GM21367 (cell line): ENCODE measurements around the gene CPT1B.

Experiments used
- ATAC-seq: cut with Tn5 transposase; IDR thresholded peaks from one replicate; pipeline ENCODE4 v1.9.1; 2021; ENCODE audit not compliant: unreplicated experiment

CPT1B gene

DNA sequence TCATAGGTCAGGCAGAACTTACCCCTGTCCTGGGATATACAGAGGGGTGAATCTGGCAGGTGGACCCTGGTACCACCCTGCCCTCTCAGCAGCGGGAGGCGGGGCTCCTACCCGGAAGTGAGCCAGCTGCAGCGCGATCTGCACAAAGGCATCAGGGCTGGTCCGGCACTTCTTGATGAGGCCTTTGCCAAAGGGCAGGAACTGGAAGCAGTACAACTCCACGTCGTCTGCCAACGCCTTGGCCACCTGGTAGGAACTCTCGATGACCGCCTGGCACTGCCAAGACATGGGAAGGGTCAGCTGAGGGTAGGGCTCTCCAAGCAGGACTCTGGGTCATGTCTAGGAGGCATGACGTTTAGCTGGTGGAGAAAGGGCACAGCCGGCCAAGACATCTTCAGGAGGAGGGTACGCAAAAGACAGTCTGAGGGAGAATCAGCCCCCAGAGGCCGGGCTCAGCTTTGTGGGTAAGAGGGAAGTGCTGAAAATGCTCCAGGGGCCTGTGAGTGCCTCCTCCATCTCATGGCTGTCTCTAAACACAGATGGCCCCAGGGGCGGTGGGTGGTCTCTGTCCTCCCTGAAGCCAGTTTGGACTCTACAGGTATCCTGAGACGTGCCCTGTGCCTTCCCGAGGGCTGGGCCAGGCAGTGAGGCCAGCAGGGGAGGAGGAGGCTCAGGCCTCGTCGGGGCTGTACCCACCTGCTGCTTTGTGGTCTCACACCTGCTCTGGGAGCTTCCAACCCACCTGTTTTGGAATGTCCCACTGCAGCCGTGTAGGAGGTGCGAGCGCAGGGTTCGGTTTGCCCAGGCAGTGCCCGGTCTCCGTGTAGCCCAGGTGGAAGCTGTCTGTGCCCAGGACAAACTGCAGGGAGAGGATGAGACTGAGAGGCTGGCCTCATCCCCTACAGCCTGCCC is 6.7 kb downstream of the CPT1B start:
- ATAC-seq: no peak

DNA sequence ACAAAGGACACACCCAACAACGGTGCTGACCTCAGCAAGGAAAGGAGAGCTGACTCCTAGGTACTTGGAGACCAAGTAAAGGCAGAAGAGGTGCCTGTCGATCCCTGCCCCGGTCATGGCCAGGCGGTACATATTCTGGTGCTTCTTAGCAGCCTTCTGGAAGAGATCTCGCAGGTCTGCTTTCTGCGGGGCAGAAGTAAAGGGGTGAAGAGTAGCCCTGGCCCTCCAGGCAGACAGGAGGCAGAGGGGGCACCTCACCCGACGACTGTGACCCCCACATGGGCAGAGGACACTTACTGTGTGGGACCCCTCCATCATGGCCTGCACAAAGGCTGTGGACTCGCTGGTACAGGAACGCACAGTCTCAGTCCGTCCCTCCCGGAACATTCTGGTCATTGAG is 7.4 kb downstream of the CPT1B start:
- ATAC-seq: no peak

DNA sequence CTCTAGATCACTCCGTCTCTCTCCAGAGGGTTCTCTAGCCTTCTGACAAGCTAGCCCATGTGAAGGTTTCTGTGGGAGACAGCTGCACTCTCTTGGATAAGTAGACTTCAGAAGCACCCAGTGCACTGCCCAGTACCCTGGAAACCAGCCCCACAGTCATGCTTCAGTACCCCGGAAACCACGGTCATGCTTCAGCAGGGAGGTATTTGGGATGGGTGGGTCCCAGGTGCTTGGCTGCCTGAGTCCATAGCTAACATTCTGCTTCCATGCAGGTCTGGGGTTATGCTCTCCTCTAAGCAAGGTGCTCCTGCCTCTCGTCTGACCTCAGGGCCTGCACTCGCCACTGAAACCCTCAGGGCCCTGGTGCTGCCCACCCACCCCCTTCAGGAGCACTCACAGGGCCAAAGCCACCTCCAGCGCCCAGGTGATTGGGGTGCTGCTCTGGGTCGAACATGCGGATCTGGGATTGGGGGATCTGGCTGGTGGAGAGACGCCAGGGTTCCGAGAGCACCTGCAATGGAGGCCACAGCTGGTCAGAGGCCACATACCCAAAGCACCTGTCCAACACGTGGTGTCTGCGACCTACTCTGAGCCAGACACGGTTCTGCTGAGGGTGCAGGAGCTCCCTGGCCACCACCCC is 8.2 kb downstream of the CPT1B start:
- ATAC-seq: no peak

DNA sequence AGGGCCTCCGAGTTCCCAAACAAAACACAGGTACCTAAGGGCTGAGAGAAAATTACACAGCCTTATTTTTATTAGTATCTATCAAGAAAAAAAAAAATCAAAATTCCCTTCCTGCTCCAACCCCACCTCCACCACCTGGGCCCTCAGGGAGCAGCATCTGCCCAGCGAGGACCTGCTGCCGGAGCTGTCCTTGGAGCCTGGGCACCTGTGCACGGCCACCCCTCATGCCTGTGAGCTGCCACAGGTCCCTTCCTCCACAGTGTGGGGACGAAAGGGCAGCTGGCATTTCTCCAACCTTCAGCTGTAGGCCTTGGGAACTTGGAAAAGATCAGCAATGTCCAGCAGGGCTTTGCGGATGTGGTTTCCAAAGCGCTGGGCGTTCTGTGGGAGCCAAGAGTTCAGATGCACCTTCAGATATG is 9.2 kb downstream of the CPT1B start:
- no peak for ATAC-seq

DNA sequence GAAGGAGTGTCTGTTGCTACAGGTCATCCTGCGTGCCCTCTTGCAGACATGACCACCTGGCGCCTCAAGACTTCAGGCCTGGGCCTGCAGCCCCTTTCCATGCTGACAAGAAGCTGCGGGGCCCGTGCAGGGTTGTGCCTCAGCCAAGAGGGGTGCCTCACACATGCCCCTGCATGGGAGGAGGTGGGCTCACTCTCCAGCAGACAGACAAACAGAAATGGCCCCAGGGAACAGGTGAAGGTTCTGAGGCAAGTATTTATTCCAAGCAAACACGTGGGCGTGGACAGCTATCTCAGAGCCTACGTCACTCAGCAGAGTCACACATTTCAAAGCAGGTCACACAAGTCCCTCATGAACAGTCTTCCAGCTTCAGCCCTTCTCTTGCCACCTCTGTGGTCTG is 9.6 kb downstream of the CPT1B start:
- no peak for ATAC-seq

DNA sequence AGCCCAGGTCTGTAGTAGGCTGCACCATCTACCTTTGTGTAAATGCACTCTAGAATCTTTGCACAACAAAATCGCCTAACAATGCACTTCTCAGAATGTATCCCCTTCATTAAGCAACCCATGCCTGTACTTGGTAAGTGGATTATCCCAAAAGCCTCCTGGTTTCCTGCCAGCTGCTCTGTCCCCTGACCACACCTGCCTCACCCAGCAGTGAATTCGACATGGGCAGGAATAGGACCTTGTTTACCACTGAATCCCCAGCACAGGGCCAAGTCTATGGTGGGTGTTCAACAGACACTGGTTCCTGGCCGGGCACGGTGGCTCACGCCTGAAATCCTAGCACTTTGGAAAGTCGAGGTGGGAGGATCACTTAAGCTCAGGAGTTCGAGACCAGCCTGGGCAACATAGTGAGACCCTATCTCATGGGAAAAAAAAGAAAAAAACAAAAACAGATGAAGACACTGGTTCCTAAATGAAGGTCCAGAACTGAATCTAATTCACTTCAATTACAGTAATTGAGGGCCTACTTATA is 10.4 kb downstream of the CPT1B start:
- ATAC-seq: no peak

DNA sequence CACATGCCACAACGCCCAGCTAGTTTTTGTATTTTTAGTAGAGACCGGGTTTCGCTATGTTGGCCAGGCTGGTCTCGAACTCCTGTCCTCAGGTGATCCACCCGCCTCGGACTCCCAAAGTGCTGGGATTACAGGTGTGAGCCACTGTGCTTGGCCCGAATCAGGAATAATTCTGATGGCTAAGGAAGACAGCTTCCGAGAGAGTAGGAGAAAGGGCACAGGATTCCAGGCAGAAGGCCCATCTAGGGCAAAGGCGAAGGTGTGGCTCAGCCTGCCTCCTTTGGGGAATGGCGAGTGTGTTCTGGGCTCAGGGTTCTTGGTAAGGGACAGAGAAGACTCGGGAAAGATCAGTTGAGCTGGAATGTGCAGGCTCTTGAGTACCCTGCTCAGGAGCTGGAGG is 13.9 kb downstream of the CPT1B start:
- ATAC-seq: no peak

DNA sequence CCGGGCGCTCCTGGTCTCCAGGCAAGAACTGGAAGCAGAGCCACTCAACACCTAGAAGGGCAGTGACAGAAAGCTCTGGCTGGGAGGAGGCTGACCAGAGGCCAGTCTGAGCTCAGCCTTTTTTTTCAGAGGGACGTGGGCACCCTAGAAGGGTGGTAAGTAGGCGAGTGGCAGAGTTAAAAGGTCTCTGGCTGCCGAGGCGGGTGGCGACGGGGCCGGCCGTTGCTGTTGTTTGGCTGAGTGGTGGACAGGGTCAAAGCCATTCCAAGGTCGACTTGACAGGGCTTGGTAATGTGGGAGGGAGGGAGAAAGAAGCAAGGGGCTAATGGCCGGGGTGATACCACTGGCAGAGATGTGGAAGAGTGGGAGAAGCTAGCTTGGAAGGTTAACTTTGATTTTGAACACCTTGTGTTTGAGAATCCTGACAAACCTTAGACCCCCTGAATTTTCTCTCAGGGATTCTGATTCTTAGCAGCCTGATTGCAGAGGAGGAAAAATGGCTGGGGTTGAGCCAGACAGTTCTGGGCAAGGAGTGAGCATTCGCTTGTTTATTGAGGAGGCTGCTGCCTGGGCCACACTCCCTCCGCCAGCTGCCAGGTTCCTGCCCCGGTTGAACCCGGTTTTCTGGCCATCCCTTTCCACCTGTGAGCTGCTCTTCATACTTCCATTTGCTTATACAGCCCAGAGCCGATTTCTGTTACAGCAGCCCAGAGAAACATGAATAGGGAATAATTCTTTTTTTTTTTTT is 14.6 kb downstream of the CPT1B start:
- ATAC-seq: no peak

DNA sequence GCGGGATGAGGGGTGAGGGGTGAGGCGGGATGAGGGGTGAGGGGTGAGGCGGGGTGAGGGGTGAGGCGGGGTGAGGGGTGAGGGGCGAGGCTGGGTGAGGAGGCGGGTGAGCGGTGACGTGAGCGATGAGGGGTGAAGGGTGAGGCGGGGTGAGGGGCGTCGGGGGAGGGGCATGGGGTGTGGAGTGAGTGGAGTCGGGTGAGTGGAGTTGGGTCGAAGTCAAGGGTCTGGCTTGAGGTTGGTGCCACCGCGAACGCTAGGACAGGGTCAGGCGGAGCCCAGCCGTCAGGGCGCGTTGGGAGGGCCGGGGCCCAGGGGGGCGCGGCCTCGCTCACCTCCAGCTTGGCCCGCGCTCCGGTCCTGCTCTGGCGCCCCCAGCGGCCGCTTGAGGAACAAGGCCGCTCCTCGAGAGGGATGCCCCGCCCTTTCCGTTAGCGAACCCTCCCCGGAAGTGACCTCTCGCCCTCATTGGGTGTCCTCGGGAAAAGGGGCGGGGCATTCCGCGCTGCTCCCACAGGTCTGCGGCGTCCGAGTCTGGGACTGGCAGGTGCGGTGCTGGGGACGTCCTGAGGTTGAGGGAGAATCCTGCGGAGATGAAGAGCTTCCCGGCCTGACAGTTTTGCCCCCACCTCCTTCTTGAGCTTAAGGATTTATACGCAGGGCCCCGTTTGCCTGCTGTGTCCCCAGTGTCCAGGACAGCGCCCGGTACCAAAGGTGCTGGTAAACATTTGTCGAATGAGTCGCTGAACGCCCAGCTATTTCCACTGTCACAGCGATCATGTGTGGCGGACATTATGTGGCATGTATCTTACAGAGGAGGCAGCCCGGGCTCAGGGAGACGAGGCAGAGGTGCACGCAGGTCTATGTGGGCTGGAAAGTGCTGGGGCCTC is 15.5 kb downstream of the CPT1B start, which contains the start of gene SYCE3:
Gene SYCE3 (minus strand): TSS at position 397 of the 890 bp plus-strand sequence. CDS start 6,514 bp downstream, outside the sequence.
- ATAC-seq: peak; percentile 85

DNA sequence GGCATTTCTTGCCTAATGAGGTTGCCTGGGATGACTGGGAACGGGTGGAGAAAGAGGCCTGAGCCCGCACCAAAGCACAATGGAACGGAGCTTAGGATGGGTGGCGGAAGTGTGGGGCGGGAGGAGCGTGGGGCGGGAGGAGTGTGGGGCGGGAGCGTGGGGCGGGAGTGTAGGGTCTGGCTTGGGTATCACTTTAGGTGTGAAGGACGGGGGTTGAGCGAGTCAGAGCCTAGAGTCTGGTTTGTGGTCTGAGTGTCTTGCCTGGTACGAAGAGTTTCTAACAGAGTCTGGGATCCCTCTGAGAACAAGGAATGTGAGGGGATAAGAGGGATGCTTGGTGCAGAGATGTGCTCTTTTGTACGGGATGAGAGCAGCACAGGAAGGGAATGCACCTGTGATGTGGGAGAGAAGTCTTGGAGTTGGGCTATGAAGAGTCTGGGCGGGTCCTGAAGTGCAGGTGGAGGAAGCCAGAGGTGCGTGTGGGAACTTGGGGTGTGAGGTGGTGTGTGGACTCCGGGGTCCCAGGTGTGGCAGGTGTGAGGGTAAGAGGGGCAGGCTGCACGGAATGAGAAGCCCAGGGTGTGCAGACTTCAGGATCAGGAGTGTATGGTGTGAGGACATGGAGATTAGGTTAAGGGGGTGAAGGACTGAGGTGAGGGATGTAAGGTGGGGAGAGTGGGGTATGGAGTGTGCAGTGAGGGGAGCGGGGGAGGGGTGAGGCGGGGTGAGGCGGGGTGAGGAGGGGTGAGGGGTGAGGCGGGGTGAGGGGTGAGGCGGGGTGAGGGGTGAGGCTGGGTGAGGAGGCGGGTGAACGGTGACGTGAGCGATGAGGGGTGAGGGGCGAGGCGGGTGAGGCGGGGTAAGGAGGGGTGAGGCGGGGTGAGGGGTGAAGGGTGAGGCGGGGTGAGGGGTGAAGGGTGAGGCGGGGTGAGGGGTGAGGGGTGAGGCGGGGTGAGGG is 16.5 kb downstream of the CPT1B start:
- no peak for ATAC-seq

DNA sequence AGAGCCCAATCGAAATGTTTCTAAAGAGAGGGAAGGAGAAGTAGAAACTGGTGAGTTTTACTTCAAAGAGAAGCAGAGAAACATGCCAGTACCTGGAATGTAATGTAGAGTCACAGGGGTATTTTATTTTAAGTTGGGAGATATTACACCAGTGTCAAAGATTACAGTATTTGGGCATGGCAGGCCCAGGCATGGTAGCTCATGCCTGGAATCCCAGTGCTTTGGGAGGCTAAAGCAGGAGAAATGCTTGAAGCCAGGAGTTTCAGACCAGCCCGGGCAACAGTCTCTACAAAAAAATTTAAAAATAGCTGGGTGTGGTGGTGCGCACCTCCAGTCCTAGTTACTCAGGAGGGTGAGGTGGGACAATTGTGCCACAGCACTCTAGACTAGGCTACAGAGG is 18.2 kb downstream of the CPT1B start:
- ATAC-seq: no peak

DNA sequence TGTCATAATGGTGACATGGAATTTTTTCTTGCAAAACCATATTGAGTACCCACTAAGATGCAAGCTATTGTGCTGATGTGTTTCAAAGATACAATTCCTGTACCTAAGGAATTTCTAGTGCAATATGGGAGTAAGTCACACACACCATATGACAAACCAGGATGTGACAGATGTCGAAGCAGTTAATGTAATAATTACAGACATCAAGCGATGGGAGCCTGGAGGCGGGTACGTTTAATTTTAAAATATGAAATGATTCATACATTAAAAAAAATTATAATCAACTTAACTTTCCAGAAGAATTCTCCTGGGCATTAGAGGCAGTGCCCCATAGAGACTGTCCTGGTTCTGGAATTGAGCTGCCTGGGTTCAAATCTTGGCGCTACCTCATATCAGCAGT is 21.5 kb downstream of the CPT1B start:
- ATAC-seq: no peak

DNA sequence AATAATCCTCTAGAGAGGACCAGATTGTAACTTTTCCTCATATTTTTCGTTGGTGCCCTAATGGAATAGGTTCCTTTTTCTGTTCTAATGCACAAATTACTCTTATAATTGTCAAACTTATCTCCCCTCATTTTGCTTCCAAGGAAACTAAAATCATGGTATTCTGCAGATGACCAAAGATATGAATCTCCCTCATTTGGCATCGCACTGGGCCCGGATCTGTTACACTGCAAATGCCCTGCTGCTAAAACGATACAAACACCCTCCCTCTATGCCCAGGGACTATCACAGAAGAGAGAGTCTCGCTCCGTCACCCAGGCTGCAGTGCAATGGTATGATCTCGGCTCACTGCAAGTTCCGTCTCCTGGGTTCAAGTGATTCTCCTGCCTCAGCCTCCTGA is 24.9 kb downstream of the CPT1B start:
- no peak for ATAC-seq

DNA sequence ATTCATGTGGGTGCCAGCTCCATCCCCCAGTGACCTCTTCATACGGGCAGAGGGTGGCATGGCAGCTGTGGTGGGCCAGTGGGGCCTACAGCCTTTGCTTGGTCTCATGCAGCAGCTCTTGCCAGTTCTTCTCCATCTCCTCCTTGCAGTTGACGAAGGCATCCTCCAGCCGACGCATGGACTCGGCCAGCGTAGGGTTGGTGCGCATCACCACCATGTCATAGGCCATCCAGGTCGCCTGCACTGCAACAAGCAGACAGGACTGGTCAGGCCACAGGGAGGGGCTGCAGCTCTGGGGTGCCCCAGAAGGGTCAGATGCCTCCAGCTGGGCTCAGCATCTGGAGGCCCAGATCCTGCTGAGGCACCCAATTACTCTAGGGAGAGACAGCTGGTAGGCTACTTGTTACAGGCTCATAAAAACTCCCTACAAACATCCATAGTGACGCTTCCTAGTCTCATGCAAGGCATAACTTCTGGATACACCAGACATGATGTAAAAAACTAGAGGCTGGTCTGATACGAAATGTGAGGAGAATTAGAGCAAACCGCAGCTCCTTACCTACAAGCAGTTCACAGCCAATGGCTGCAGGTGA is 27.0 kb downstream of the CPT1B start:
- no peak for ATAC-seq

DNA sequence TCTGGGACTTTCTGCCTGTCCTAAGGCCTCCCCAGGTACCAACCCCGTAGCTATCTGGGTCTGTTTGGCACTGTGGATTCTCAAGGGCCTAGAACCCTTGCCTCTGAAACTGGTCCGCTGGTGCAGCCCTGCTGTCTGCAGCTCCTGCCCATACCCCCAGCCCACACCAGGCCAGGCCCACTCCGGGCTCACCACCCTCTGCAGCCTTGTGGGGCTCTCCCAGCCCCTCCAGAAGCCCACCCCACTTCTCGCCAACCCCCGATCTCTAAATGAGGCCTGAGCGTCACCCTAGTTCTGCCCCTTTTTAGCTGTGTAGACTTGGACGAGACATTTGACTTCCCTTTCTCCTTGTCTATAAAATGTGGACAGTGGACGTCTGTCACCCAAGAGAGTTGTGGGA is 27.8 kb downstream of the CPT1B start:
- ATAC-seq: no peak

DNA sequence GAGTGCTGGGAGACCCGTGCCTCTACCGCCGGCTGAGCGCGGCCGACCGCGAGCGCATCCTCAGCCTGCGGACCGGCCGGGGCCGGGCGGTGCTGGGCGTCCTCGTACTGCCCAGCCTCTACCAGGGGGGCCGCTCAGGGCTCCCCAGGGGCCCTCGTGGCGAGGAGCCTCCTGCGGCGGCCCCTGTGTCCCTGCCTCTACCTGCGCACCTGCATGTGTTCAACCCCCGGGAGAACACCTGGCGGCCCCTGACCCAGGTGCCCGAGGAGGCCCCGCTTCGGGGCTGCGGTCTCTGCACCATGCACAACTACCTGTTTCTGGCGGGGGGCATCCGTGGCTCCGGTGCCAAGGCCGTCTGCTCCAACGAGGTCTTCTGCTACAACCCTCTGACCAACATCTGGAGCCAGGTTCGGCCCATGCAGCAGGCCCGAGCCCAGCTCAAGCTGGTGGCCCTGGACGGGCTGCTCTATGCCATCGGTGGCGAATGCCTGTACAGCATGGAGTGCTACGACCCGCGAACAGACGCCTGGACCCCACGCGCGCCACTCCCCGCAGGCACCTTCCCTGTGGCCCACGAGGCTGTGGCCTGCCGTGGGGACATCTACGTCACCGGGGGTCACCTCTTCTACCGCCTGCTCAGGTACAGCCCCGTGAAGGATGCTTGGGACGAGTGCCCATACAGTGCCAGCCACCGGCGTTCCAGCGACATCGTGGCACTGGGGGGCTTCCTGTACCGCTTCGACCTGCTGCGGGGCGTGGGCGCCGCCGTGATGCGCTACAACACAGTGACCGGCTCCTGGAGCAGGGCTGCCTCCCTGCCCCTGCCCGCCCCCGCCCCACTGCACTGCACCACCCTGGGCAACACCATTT is 29.1 kb downstream of the CPT1B start:
- ATAC-seq: no peak

DNA sequence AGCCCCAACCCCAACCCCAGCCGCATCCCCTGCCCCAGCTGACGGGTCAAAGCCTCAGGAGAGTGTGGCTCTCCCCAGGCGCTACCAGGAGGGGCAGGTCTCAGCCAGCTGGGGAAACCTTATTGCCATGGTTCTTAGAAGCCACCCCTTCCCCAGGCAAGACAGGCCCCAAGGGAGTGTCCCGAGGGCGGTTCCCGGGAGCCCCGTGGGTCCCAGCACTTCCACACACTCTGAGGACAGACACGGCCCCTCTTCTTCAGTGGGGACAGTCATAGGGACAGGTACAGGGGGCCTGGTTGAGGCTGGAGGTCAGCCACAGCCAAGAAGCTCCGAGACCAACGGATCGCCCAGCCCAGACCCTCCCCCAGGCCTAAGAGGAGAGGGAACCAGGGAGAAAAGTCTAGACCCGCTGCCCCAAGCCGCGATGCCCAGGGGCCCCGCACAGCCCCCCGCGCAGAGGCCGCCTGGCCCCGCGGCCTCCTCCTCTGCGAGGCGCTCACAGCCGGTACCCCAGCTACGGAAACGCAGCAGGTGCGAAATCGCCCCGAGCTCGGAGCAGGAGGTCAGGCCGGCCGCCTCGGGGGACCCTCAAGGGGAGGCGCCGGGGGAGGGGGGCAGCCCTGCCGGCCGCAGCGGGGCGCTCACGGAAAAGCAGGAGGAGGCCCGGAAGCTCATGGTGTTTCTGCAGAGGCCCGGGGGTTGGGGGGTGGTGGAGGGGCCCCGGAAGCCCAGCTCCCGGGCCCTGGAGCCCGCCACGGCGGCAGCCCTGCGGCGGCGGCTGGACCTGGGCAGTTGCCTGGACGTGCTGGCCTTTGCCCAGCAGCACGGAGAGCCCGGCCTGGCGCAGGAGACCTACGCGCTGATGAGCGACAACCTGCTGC is 29.9 kb downstream of the CPT1B start:
- ATAC-seq: no peak
